MCF 10A (cell line): ENCODE data around the gene CCDC83. TPM values are rescaled to one million over a fixed set of nuclear protein-coding genes. Genes with fewer than 3 reads are reported as not detected.

Experiments used
- BruUV-seq: library from RNA; stranded (reverse); fragments of 400-500 nt; replicated peaks from 2 replicates; lab custom pipeline; 2021; lab: Mats Ljungman, UMichigan
- CTCF ChIA-PET: fragments of 300-600 bp; sonication (Branson Sonifier 250); formaldehyde crosslinking; extraction: SDS; loops from one replicate; lab custom pipeline; 2021; ENCODE audit warnings: antibody characterized with exemption, inconsistent platforms; lab: Yijun Ruan, JAX
- POLR2A ChIA-PET: fragments of 300-600, 350-650 bp; sonication (Branson Sonifier 250); formaldehyde crosslinking; extraction: SDS; loops from one replicate; lab custom pipeline; 2020; ENCODE audit warnings: antibody characterized with exemption, inconsistent platforms; lab: Yijun Ruan, JAX
- DNase-seq: peaks from one replicate; pipeline ENCODE4 v3.0.0-alpha.2; 2018; ENCODE audit not compliant: unreplicated experiment
- H3K27ac Mint-ChIP-seq: one replicate; pipeline ENCODE4 v1.8.0; 2022; ENCODE audit warnings: mild to moderate bottlenecking, low read depth, mixed read lengths; ENCODE audit not compliant: unreplicated experiment
- H3K27me3 Mint-ChIP-seq: one replicate; pipeline ENCODE4 v1.8.0; 2022; ENCODE audit warnings: mixed read lengths; ENCODE audit not compliant: insufficient read depth, unreplicated experiment
- H3K36me3 Mint-ChIP-seq: one replicate; pipeline ENCODE4 v1.8.0; 2022; ENCODE audit warnings: mild to moderate bottlenecking, moderate library complexity, mixed read lengths; ENCODE audit not compliant: insufficient read depth, unreplicated experiment
- H3K4me1 Mint-ChIP-seq: one replicate; pipeline ENCODE4 v1.8.0; 2022; ENCODE audit warnings: mixed read lengths; ENCODE audit not compliant: insufficient read depth, unreplicated experiment
- H3K4me3 Mint-ChIP-seq: one replicate; pipeline ENCODE4 v1.8.0; 2022; ENCODE audit warnings: mild to moderate bottlenecking, moderate library complexity, mixed read lengths; ENCODE audit not compliant: unreplicated experiment
- H3K9me3 Mint-ChIP-seq: one replicate; pipeline ENCODE4 v1.8.0; 2022; ENCODE audit warnings: mixed read lengths; ENCODE audit not compliant: unreplicated experiment
- intact Hi-C: fragments of 100-400 bp; cut with micrococcal nuclease; formaldehyde crosslinking; loops from 2 replicates; pipeline ENCODE4 v1.14.1; 2022
- total RNA-seq: library from RNA; stranded (reverse); gene quantifications from 2 replicates; pipeline ENCODE4 v1.2.3, GENCODE V29; 2022
- TF ChIP-seq, protein P1 (sequence below): fragments of 200-600 bp; IDR thresholded peaks from one replicate; pipeline ENCODE4 v1.8.0; 2022; ENCODE audit warnings: antibody characterized with exemption, mild to moderate bottlenecking; ENCODE audit not compliant: unreplicated experiment

CCDC83 gene
- total RNA-seq, 1 experiment from 2014 or later = not detected

DNA sequence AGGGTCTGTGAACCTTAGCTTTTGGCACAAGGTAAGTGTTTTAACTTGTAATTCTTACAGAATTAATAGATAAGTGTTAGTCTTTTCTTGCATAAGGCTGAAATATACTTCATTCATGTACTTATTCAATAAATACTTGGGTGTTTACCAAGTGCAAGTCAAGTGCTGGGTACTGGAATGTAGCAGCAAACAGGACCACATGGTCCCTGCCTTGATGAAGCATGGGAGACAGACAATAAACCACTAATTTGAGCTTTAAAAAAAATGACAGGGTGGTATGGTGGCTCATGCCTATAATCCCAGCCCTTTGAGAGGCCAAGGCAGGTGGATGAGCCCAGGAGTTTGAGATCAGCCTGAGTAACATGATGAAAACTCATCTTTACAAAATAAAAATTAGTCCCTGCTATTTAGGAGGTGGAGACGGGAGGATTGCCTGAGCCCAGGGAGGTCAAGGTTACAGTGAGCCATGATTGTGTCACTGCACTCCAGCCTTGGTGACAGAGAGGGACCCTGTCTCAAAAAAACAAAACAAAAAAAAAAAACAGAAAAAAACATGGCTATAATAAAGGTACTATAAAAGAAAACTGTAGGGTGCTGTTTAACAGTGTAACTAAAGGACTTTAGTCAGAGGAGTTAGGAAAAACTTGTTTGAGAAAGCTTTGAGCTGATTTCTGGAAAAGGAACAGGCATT, 11.1 kb downstream of the CCDC83 start:
- ChIA-PET CTCF (interaction anchor here (0.6 to 1.6 kb wide), 4 partner anchors 11 to 1495 kb away, joined by 3 to 5 read pairs (median 4); partner anchors contain the start of gene CCDC83), POLR2A (interaction anchor here (0.6 kb wide), 2 partner anchors 10 to 80 kb away, joined by 3 to 4 read pairs; no protein-coding TSS in a partner anchor)
- no TSS peak for BruUV-seq
- H3K27me3 Mint-ChIP-seq = no peaks in the 10 kb centered on the region
- DNase-seq = no peak
- H3K27ac Mint-ChIP-seq = no peak overlapping the region
- no peak overlapping the region for H3K4me3 Mint-ChIP-seq
- H3K36me3 Mint-ChIP-seq = no peaks in the 10 kb centered on the region
- TF ChIP-seq, protein P1, sequence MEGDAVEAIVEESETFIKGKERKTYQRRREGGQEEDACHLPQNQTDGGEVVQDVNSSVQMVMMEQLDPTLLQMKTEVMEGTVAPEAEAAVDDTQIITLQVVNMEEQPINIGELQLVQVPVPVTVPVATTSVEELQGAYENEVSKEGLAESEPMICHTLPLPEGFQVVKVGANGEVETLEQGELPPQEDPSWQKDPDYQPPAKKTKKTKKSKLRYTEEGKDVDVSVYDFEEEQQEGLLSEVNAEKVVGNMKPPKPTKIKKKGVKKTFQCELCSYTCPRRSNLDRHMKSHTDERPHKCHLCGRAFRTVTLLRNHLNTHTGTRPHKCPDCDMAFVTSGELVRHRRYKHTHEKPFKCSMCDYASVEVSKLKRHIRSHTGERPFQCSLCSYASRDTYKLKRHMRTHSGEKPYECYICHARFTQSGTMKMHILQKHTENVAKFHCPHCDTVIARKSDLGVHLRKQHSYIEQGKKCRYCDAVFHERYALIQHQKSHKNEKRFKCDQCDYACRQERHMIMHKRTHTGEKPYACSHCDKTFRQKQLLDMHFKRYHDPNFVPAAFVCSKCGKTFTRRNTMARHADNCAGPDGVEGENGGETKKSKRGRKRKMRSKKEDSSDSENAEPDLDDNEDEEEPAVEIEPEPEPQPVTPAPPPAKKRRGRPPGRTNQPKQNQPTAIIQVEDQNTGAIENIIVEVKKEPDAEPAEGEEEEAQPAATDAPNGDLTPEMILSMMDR = no peak
- no peaks in the 10 kb centered on the region for H3K9me3 Mint-ChIP-seq
- intact Hi-C loops = no loop called here
- H3K4me1 Mint-ChIP-seq = no peaks in the 10 kb centered on the region

- Mint-ChIP-seq H3K9me3 (no peaks in the 10 kb centered on the region), H3K4me3 (no peak overlapping the region), H3K36me3 (no peaks in the 10 kb centered on the region), H3K27ac (no peak overlapping the region), H3K27me3 (no peaks in the 10 kb centered on the region), H3K4me1 (no peaks in the 10 kb centered on the region)
- DNase-seq = no peak
- ChIA-PET CTCF (interaction anchor here (0.6 to 1.4 kb wide), 2 partner anchors 13 to 382 kb away, joined by 3 to 4 read pairs; partner anchors contain the start of gene CCDC83), POLR2A (no interaction called here)
- BruUV-seq = no TSS peak
- intact Hi-C loops = no loop called here
- TF ChIP-seq, protein P1 = no peak
These were observed 12.6 kb downstream of the CCDC83 start for GRCh38 chr11:85867751-85868150.

DNA sequence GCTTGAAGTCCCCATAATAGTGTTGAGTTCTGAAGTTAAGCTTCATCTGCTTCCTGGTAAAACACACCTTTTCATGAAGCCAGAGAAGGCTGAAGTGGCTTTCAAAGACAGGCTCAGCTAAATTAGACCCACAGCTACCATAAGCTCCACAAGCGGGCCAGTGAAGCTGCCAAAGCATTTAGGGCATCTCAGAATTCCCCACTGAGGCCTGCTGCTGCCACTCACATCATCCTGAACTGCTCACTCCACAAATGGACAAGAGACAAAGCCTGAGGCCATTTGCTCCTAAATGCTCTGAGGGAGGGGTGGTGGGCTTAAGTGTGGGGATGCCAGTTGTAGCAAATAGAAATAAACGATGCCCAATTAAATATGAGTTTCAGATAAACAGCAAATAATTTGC, 14.6 kb downstream of the CCDC83 start:
- no TSS peak for BruUV-seq
- TF ChIP-seq, protein P1 = no peak
- no peak for DNase-seq
- Mint-ChIP-seq H3K4me1 (peaks cover 5% of the 10 kb centered on the region), H3K9me3 (no peaks in the 10 kb centered on the region), H3K36me3 (no peaks in the 10 kb centered on the region), H3K27me3 (no peaks in the 10 kb centered on the region), H3K4me3 (no peak overlapping the region), H3K27ac (no peak overlapping the region)
- intact Hi-C loops = no loop called here
- POLR2A ChIA-PET = no interaction called here
- CTCF ChIA-PET = interaction anchor here (0.6 kb wide), 1 partner anchor 306 kb away, joined by 3 read pairs; no protein-coding TSS in a partner anchor

- ChIA-PET CTCF (interaction anchor here (0.6 kb wide), 1 partner anchor 78 kb away, joined by 3 read pairs; no protein-coding TSS in a partner anchor), POLR2A (no interaction called here)
- Mint-ChIP-seq H3K36me3 (no peaks in the 10 kb centered on the region), H3K4me3 (no peak overlapping the region), H3K9me3 (no peaks in the 10 kb centered on the region), H3K27ac (no peak overlapping the region), H3K27me3 (no peaks in the 10 kb centered on the region), H3K4me1 (peaks cover 19% of the 10 kb centered on the region)
- TF ChIP-seq, protein P1 = no peak
- BruUV-seq = no TSS peak
- no peak for DNase-seq
- intact Hi-C loops = no loop called here
These were observed 19.1 kb downstream of the CCDC83 start for GRCh38 chr11:85874265-85874664.
